ENCODE results near the gene ZC3H18.

Gene ZC3H18

DNA sequence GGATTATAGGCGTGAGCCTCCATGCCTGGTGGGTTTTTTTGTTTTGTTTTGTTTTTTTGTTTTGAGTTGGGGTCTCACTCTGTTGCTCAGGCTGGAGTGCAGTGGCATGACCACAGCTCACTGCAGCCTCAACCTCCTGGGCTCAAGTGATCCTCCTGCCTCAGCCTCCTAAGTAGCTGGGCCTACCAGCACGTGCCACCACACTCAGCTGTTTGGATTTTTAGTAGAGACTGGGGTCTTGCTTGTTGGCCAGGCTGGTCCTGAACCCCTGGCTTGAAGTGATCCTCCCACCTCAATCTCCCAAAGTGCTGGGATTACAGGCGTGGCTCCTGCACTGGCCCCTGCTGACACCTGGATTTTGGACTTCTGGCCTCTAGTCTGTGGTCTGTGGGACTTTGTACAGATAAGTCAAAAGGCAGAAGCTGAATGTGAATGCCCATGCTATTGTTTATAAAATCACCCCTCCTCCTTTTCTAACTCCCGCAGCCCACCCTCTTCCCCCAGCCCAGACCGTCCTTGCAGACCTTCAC lies 110.4 kb downstream of the ZC3H18 start:
- ATAC-seq, result no peak
- peak overlapping the region; percentile 77 to 81 for H3K4me3 Mint-ChIP-seq
- H3K27ac Mint-ChIP-seq, result no peak overlapping the region
- no peak for DNase-seq
- no peaks in the 10 kb centered on the region for H3K9me3 Mint-ChIP-seq
- H3K4me1 Mint-ChIP-seq, result peaks cover 47% of the 10 kb centered on the region
- H3K27me3 Mint-ChIP-seq, result no peaks in the 10 kb centered on the region

DNA sequence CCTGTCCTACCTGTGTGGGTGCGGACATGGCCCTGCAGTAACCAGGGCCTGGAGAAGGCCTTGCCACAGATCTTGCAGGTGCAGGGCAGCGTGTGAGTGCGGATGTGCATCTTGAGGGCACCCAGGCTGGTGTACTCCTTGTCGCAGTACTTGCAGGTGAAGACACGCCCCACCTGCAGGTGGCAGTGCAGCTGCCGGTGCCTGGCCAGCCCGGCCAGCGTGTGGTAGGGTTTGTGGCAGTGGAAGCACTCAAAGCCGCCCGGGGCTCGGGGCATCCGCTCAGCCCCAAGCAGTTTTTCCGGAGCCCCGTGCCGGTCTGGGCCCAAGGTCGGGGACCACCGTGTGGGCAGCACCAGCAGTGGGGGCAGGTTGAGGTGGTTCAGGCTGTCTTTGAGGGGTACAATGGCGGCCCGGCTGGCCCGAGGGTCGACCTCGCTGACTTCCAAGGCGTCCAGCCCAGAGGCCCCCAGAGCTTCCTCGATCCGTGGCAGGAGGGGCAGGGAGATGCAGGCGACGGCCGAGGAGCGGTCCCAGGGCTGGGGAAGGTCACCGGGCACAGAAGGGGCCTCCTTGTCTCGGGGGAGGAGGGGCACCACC lies 111.0 kb downstream of the ZC3H18 start:
- DNase-seq (peak in 1 of 2 donors; percentile 55), ATAC-seq (peak; percentile 41)
- H3K4me3 Mint-ChIP-seq, result peak overlapping the region; percentile 77 to 81
- peaks cover 47% of the 10 kb centered on the region for H3K4me1 Mint-ChIP-seq
- no peaks in the 10 kb centered on the region for H3K9me3 Mint-ChIP-seq
- peak overlapping the region in 1 of 2 donors; percentile 76 for H3K27ac Mint-ChIP-seq
- no peaks in the 10 kb centered on the region for H3K27me3 Mint-ChIP-seq
